GM12878 (cell line): ENCODE measurements around the gene SMIM44. TPM values are rescaled to one million over a fixed set of nuclear protein-coding genes. Genes with fewer than 3 reads are reported as not detected.

Experiments
- ATAC-seq: fragments of 200-7000 bp; cut with Tn5 transposase; 3 replicates; pipeline ENCODE4 v1.9.1; 2020; ENCODE audit warnings: mild to moderate bottlenecking, moderate library complexity
- BruUV-seq: library from RNA; stranded (reverse); fragments of 400-500 nt; replicated peaks from 2 replicates; lab custom pipeline; 2021; lab: Mats Ljungman, UMichigan
- CTCF ChIA-PET: fragments of 300-600 bp; sonication (Branson Sonifier 250); formaldehyde crosslinking; extraction: SDS; loops from one replicate; lab custom pipeline; 2021; ENCODE audit warnings: inconsistent platforms; lab: Yijun Ruan, JAX
- POLR2A ChIA-PET: fragments of 350-600 bp; formaldehyde crosslinking; extraction: SDS; loops from one replicate; lab custom pipeline; 2021; ENCODE audit warnings: inconsistent platforms; lab: Charles Lee
- RAD21 ChIA-PET: fragments of 300-600 bp; sonication (Branson Sonifier 250); formaldehyde crosslinking; loops from one replicate; lab custom pipeline; 2023; ENCODE audit warnings: antibody characterized with exemption; ENCODE audit not compliant: unreplicated experiment; lab: Charles Lee
- SMC1A ChIA-PET: fragments of 300-600 bp; sonication (Branson Sonifier 250); formaldehyde crosslinking; loops from one replicate; lab custom pipeline; 2023; ENCODE audit not compliant: unreplicated experiment, uncharacterized antibody; lab: Charles Lee
- DNase-seq: peaks from one replicate; pipeline ENCODE4 v3.0.0-alpha.2; 2011; ENCODE audit warnings: low read depth, low spot score
- FAIRE-seq: peaks from 3 replicates; lab custom pipeline; 2011; peaks lifted over from hg19 to GRCh38; lab: Jason Lieb, UNC
- H2AFZ ChIP-seq: 2 replicates; pipeline ENCODE4 v1.6.0; 2011; ENCODE audit warnings: low read depth, low read length, control low read depth; ENCODE audit not compliant: control insufficient read depth
- H3K27ac ChIP-seq: 2 replicates; pipeline ENCODE4 v1.5.1; 2011; ENCODE audit warnings: control low read depth; ENCODE audit not compliant: control insufficient read depth, insufficient read depth
- H3K27me3 ChIP-seq, 2 experiments: replicated peaks in 1 of 2; 2 replicates each; pipeline versions ENCODE4 v1.6.0 to v1.6.1; 2011; ENCODE audit warnings: low read length in 1 of 2; ENCODE audit not compliant: control insufficient read depth in 2 of 2, insufficient read depth in 2 of 2
- H3K36me3 ChIP-seq, 2 experiments: 2 replicates each; pipeline ENCODE4 v1.5.1; 2011; ENCODE audit warnings: low read length in 1 of 2; ENCODE audit not compliant: control insufficient read depth in 2 of 2, insufficient read depth in 2 of 2
- H3K4me1 ChIP-seq: 2 replicates; pipeline ENCODE4 v1.6.1; 2011; ENCODE audit warnings: mild to moderate bottlenecking, low read length, moderate library complexity, mixed read lengths; ENCODE audit not compliant: control insufficient read depth, insufficient read depth
- H3K4me2 ChIP-seq: 2 replicates; pipeline ENCODE4 v1.6.0; 2011; ENCODE audit warnings: control low read depth; ENCODE audit not compliant: control insufficient read depth, insufficient read depth
- H3K4me3 ChIP-seq: fragments of 200-600 bp; sonication (generic); 2 replicates; pipeline ENCODE4 v1.5.1; 2016
- H3K79me2 ChIP-seq: 2 replicates; pipeline ENCODE4 v1.6.0; 2011; ENCODE audit warnings: low read length; ENCODE audit not compliant: control insufficient read depth, insufficient read depth
- H3K9ac ChIP-seq: 2 replicates; pipeline ENCODE4 v1.8.0; 2011; ENCODE audit warnings: low read length, control low read depth, mixed read lengths; ENCODE audit not compliant: control insufficient read depth, insufficient read depth
- H3K9me3 ChIP-seq: replicated peaks from 3 replicates; pipeline ENCODE4 v1.5.1; 2011; ENCODE audit warnings: mild to moderate bottlenecking, low read length; ENCODE audit not compliant: control insufficient read depth, insufficient read depth
- H4K20me1 ChIP-seq: 2 replicates; pipeline ENCODE4 v1.6.0; 2011; ENCODE audit not compliant: control insufficient read depth, insufficient read depth
- BCL3 ChIP-seq: IDR thresholded peaks from 2 replicates; pipeline ENCODE4 v1.6.1; 2011; ENCODE audit warnings: borderline replicate concordance, low read depth, mild to moderate bottlenecking, moderate library complexity, low read length; ENCODE audit not compliant: insufficient read depth, poor library complexity, severe bottlenecking
- EP300 ChIP-seq, 2 experiments: fragments of 150-350 bp in 1 of 2; IDR thresholded peaks; 2 replicates each; pipeline ENCODE4 v1.6.1; 2011 to 2012; ENCODE audit warnings: low read depth in 2 of 2, low read length in 2 of 2, borderline replicate concordance in 1 of 2, improper control_type of control experiment in 1 of 2, inconsistent platforms in 1 of 2; ENCODE audit not compliant: control insufficient read depth in 1 of 2
- HCFC1 ChIP-seq: fragments of 150-350 bp; IDR thresholded peaks from 2 replicates; pipeline ENCODE4 v1.6.1; 2014; ENCODE audit warnings: low read length
- RAD51 ChIP-seq: fragments of 450-650 bp; IDR thresholded peaks from 2 replicates; pipeline ENCODE4 v1.6.1; 2016; ENCODE audit warnings: moderate library complexity, mild to moderate bottlenecking, inconsistent platforms
- SMARCA5 ChIP-seq: fragments of 450-650 bp; IDR thresholded peaks from 2 replicates; pipeline ENCODE4 v1.6.1; 2017; ENCODE audit warnings: mild to moderate bottlenecking
- SP1 ChIP-seq: IDR thresholded peaks from one replicate; pipeline ENCODE4 v1.6.1; 2011; ENCODE audit warnings: low read depth, low read length
- YBX1 ChIP-seq: fragments of 450-650 bp; IDR thresholded peaks from 2 replicates; pipeline ENCODE4 v1.6.1; 2016; ENCODE audit warnings: antibody characterized with exemption
- ZBTB11 ChIP-seq: fragments of 450-650 bp; formaldehyde crosslinking; IDR thresholded peaks from 2 replicates; pipeline ENCODE4 v1.5.0; 2022; ENCODE audit warnings: mild to moderate bottlenecking, missing genetic modification characterization
- ZNF274 ChIP-seq: IDR thresholded peaks from one replicate; pipeline ENCODE4 v1.8.0; 2011; ENCODE audit not compliant: insufficient read length, insufficient read depth
- ZZZ3 ChIP-seq: IDR thresholded peaks from 2 replicates; pipeline ENCODE4 v1.6.1; 2011; ENCODE audit warnings: low read depth; ENCODE audit not compliant: control insufficient read depth, insufficient read length
- WGBS: methylation state at CpG from one replicate; pipeline ENCODE4 v1.1.6; 2016; ENCODE audit warnings: low lambda C conversion rate; ENCODE audit not compliant: insufficient replicate concordance, insufficient coverage; ENCODE audit errors: missing lambda C conversion rate; 5-methylcytosine and 5-hydroxymethylcytosine counted together
- in situ Hi-C: fragments of 300-500 bp; cut with MboI; formaldehyde crosslinking; loops from 9 replicates; pipeline ENCODE4 v1.14.3; 2018; ENCODE audit warnings: mixed read lengths
- intact Hi-C: fragments of 100-400 bp; cut with micrococcal nuclease; formaldehyde crosslinking; loops from one replicate; pipeline ENCODE4 v1.14.2; 2022; ENCODE audit not compliant: unreplicated experiment
- polyA plus RNA-seq, 11 experiments: library from polyadenylated mRNA; depleted of rRNA in 4 of 11; unstranded in 6 of 11; stranded (reverse) in 5 of 11; fragments of >200 nt; fragmentation: Nextera tagmentation in 4 of 11; fragmentation: Illumina TruSeq in 1 of 11; extraction: Ambion mirVana in 4 of 11; extraction: Trizol in 1 of 11; gene quantifications; 1 replicate in 1 of 11; 2 replicates in 10 of 11; pipeline versions ENCODE4 v1.2.1 to v1.2.3, GENCODE V29; 2011 to 2016; ENCODE audit warnings: inconsistent platforms in 2 of 11, missing spikeins in 2 of 11, low read depth in 1 of 11
- total RNA-seq, 4 experiments: library from RNA; depleted of rRNA in 3 of 4; stranded (reverse); fragments of >200 nt in 3 of 4; fragmentation: Illumina TruSeq in 1 of 4; extraction: Trizol in 1 of 4; gene quantifications; 2 replicates each; pipeline versions ENCODE4 v1.2.1 to v1.2.3, GENCODE V29; 2013 to 2021

The SMIM44 gene
- total and polyA plus RNA-seq, 10 of the 15 experiments (the other 5 are each of a cell fraction or from before 2014, with no cell fraction given), result not detected

DNA sequence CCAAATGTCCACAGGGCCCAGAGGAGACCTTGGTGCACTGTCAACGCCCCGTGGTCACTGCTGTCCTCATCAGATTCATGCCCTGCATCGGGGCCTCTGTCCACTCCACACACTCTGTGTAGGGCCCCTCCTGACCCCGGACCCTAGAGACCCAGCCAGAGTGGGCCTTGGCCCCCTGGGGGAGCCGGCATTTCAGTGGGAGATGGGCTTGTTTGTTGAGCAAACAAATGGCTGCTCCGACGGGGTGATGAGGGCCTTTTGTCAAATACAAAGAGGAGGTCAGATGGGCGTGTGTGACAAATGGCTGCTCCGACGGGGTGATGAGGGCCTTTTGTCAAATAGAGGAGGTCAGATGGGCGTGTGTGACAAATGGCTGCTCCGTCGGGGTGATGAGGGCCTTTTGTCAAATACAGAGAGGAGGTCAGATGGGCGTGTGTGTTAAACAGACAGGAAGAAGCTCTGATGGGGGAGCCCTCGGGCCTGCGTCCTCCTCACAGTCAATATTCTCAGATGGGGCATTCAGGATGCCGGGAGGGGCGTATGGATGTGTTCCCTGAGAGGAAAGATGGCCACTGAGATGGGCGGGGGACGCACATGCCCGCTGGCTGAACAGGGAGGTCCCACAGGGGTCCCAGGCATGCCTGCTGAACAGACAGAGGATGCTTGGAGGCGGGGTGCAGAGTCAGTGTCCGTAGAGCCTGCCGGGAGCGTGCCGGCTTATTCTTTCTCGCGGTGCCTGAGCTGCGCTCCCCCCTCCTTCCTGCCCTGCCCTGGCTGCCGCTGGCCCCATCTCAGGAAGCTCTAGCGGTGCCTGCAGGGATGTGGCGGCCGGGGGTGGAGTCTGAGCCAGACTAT is 39.2 kb downstream of the SMIM44 start (continued):
- TF ChIP-seq ZBTB11 (CRISPR knock-in tag), result no peak
- TF ChIP-seq SP1, result no peak
- TF ChIP-seq SMARCA5, result no peak
- TF ChIP-seq ZNF274, result no peak
- TF ChIP-seq RAD51, result no peak

DNA sequence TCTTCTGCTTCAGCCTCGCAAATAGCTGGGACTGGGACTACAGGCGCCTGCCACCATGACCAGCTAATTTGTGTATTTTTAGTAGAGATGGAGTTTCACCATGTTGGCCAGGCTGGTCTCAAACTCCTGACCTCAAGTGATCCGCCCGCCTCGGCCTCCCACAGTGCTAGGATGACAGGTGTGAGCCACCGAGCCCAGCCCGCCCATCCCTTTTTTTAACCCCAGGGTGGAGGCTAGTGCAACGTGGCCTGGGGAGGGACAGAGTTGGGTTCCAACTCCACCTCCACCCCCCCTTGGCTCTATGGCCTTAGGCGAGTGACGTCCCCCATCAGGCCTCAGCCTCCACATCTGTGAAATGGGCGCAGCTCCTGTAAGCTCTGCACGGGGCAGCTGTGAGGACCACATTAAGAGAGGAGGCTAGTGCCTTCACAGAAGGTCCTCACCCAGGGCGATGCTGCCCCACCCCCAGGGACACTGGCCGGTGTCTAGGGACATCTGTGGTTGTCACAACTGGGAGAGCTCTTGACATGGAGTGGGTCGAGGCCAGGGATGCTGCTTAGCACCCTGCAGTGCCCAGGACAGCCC is 40.7 kb downstream of the SMIM44 start:
- ChIA-PET POLR2A (no interaction called here), CTCF (no interaction called here), RAD21 (no interaction called here), SMC1A (interaction anchor here (0.6 kb wide), 1 partner anchor 373 kb away, joined by 4 read pairs; no protein-coding TSS in a partner anchor)
- in situ Hi-C loops, result no loop called here
- Histone ChIP-seq H3K4me2 (no peak overlapping the region), H3K9ac (no peak overlapping the region), H3K27me3 (no peaks in the 10 kb centered on the region), H3K79me2 (no peaks in the 10 kb centered on the region), H2AFZ (no peak overlapping the region), H3K4me1 (no peaks in the 10 kb centered on the region), H3K36me3 (peaks cover 15 to 26% of the 10 kb centered on the region in 2 experiments; a peak in 3 of 4 replicates), H3K4me3 (no peak overlapping the region), H3K9me3 (no peaks in the 10 kb centered on the region), H4K20me1 (no peaks in the 10 kb centered on the region), H3K27ac (no peak overlapping the region)
- no TSS peak for BruUV-seq
- intact Hi-C loops, result loop anchor here (5.0 kb wide), 1 partner anchor 115 kb away; no protein-coding TSS in a partner anchor
- no peak for ATAC-seq
- FAIRE-seq, result no peak
- 85% methylated on average over 14 of the region's 15 CpGs for WGBS
- DNase-seq, result no peak
- TF ChIP-seq HCFC1 (no peak), YBX1 (no peak), ZZZ3 (no peak), BCL3 (no peak), EP300 (IDR thresholded peaks at IDR 0.05; ENCODE audit: borderline replicate concordance in 1 of 2, control insufficient read depth in 1 of 2, low read depth in 2 of 2, low read length in 2 of 2) (no peak)
